C4-2B (cell line): ENCODE measurements around the gene WDR59.

ENCODE experiments used
- ZFX ChIP-seq: fragments of 450-650 bp; IDR thresholded peaks from 2 replicates; pipeline ENCODE4 v1.6.1; 2017
- TF ChIP-seq, protein P1 (sequence below): fragments of 450-650 bp; conservative IDR thresholded peaks from 2 replicates; pipeline ENCODE4 v1.5.1; 2017; ENCODE audit warnings: mild to moderate bottlenecking

DNA sequence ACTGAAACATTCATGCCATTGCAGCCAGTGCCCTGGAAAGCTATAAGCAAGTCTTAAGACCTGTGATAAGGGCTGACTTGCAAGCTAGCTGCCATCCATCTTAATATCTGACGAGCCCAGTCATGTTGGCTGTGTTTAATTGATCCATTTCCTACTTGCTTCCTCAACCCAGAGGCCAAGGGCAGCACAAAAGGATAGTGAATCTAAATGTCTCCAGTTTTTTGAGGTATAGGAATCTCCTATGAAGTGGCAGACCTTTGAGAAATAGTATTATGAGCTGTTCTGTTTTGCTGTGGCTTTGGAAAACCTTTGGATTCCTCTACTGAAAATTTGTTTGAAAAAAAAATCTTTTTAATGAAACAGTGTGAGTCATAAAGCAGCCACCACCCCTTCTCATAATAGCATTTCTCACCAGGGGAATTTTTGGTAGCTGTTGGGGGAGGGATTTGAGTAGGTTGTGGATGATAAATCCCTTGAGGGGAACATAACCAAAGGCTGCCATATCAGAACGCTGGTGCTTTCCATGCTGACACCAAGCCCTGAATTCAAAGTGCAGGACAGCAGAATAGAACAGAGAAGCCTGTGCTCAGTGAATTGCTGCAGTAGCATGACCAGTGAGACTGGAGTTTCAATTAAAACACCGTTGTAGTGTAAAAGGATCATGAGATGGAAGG lies 26.8 kb upstream of the WDR59 start:
- TF ChIP-seq, protein P1, sequence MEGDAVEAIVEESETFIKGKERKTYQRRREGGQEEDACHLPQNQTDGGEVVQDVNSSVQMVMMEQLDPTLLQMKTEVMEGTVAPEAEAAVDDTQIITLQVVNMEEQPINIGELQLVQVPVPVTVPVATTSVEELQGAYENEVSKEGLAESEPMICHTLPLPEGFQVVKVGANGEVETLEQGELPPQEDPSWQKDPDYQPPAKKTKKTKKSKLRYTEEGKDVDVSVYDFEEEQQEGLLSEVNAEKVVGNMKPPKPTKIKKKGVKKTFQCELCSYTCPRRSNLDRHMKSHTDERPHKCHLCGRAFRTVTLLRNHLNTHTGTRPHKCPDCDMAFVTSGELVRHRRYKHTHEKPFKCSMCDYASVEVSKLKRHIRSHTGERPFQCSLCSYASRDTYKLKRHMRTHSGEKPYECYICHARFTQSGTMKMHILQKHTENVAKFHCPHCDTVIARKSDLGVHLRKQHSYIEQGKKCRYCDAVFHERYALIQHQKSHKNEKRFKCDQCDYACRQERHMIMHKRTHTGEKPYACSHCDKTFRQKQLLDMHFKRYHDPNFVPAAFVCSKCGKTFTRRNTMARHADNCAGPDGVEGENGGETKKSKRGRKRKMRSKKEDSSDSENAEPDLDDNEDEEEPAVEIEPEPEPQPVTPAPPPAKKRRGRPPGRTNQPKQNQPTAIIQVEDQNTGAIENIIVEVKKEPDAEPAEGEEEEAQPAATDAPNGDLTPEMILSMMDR, result no peak
- TF ChIP-seq ZFX, result no peak
